Mucosa of descending colon (tissue), 3 donors: Measurements from ENCODE around the gene CTSC. TPM values are rescaled to one million over a fixed set of nuclear protein-coding genes. Genes with fewer than 3 reads are reported as not detected.

Experiments used
- ATAC-seq: fragments of 200-7000 bp; cut with Tn5 transposase; one replicate; pipeline ENCODE4 v1.9.1; 2020; ENCODE audit warnings: mild to moderate bottlenecking, moderate library complexity
- DNase-seq, 3 donors: peaks; one replicate each; pipeline ENCODE4 v3.0.0-alpha.2; 2020
- H3K36me3 ChIP-seq: fragments of 200-600 bp; one replicate; pipeline ENCODE4 v1.8.0; 2021; ENCODE audit warnings: low read depth, mild to moderate bottlenecking
- H3K4me1 ChIP-seq: fragments of 200-600 bp; one replicate; pipeline ENCODE4 v1.8.0; 2021; ENCODE audit warnings: low read depth, mild to moderate bottlenecking
- H3K4me3 ChIP-seq: fragments of 200-600 bp; one replicate; pipeline ENCODE4 v1.8.0; 2021; ENCODE audit warnings: mild to moderate bottlenecking
- H3K9me3 ChIP-seq: fragments of 200-600 bp; one replicate; pipeline ENCODE4 v1.8.0; 2021; ENCODE audit warnings: mild to moderate bottlenecking
- intact Hi-C, 2 donors: fragments of 100-400 bp; cut with DNase I in 1 of 2; cut with micrococcal nuclease in 1 of 2; formaldehyde crosslinking; loops; one replicate each; pipeline versions ENCODE4 v1.11.0 to v1.11.1; 2022; cut with DNase I, micrococcal nuclease
- total RNA-seq, 3 donors: library from RNA; stranded (reverse); fragmentation: NEBNext Ultra II Directional in 2 of 3; extraction: Animal tissue kit (Norgen Biotek cat#: 25700) in 2 of 3; gene quantifications; one replicate each; pipeline versions ENCODE4 v1.2.1 to v1.2.4, GENCODE V29; 2021 to 2023
- TF ChIP-seq, protein P1 (sequence below): fragments of 200-600 bp; IDR thresholded peaks from one replicate; pipeline ENCODE4 v1.8.0; 2022; ENCODE audit warnings: antibody characterized with exemption, mild to moderate bottlenecking
- donor health status: DM: no; HTN: no; CAD: no; lungs with moderate emphysema.
- donor health status: DM: no; HTN: no; CAD: no.
- donor health status: DM: no; HTN: yes; CAD: no.

Gene CTSC
- total RNA-seq, 3 donors from 2014 or later: 74.7 to 131 (median 82.3) TPM

DNA sequence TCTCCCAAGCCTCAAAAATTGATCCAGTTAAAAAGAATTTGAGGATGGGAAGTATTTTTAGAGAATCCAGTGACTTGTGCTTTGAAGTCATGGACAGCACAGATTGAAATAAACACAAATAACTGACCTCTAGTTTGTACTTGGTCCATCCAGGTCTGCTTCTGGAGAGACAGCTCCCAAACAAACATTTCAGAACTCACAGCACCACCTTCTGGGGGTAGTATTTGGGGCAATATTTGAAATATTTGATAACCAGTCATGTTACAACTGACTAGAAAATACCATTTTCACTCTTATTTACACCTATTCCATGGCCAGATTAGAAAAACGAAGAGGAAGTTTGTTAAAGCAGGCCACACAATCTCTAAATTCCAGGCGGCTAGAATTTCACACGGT lies 56.2 kb downstream of the CTSC start:
- no peaks in the 10 kb centered on the region for H3K36me3 ChIP-seq
- H3K4me1 ChIP-seq: no peaks in the 10 kb centered on the region
- H3K9me3 ChIP-seq: no peaks in the 10 kb centered on the region
- TF ChIP-seq, protein P1, sequence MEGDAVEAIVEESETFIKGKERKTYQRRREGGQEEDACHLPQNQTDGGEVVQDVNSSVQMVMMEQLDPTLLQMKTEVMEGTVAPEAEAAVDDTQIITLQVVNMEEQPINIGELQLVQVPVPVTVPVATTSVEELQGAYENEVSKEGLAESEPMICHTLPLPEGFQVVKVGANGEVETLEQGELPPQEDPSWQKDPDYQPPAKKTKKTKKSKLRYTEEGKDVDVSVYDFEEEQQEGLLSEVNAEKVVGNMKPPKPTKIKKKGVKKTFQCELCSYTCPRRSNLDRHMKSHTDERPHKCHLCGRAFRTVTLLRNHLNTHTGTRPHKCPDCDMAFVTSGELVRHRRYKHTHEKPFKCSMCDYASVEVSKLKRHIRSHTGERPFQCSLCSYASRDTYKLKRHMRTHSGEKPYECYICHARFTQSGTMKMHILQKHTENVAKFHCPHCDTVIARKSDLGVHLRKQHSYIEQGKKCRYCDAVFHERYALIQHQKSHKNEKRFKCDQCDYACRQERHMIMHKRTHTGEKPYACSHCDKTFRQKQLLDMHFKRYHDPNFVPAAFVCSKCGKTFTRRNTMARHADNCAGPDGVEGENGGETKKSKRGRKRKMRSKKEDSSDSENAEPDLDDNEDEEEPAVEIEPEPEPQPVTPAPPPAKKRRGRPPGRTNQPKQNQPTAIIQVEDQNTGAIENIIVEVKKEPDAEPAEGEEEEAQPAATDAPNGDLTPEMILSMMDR: no peak
- no peak for DNase-seq
- no peak for ATAC-seq
- no peak overlapping the region for H3K4me3 ChIP-seq
- intact Hi-C loops: no loop called here

DNA sequence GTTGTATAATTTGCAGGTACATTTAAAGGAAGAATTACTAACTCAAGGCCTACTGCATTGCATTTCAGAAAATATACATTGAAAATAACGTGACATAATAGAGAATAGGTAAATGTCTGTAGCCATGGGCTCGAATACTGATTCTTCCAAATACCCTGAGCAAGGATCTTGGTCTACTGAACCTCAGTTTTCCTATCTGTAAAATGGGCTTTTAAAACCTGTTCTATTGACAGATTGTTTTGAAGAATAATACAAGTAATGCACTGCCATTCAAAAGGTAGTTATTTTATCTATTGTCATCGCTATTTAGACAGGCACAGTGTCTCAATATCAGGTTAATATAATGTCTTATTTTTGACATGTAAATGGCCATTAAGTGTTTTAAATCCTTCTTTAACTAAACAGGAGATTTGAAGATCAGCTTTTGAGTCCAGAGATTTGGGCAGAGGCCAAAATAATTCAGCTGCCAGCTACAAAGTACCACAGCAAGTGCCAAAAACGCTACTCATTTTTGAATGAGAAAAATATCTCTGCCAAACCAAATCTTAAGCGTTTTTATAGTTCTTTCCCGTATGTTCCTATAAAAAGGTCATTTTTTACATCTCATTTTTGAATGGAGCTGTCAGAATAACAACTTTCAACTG lies 56.7 kb downstream of the CTSC start:
- intact Hi-C loops: no loop called here
- H3K9me3 ChIP-seq: no peaks in the 10 kb centered on the region
- no peak for DNase-seq
- H3K36me3 ChIP-seq: no peaks in the 10 kb centered on the region
- H3K4me3 ChIP-seq: no peak overlapping the region
- no peak for ATAC-seq
- TF ChIP-seq, protein P1: no peak
- no peaks in the 10 kb centered on the region for H3K4me1 ChIP-seq

DNA sequence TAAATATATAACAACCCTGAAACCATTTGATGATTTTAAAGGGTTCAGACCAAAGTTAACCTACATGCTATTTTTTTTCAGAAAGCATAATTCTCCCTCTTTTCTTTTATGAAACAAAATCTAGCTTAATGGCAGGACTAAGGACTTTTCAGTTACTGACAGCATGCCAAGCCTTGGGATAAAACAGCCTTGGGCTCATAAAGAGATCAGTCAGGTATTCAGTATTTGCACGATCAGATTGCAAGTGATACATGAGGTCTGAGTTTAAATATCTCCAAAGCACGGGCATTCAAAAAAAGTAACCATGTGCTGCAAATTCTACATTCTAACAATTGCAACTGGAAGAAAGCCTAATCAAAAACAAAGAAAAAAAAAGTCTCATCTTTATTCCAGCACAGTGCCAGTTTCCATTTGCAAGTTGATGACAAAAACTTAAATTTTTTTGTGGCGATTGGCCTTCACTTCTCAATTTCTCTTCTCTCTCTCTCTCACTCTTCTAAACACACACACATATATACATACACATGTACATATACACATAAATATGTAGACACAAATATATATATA lies 60.1 kb downstream of the CTSC start:
- H3K4me1 ChIP-seq: no peaks in the 10 kb centered on the region
- DNase-seq (no peak), ATAC-seq (no peak)
- H3K36me3 ChIP-seq: no peaks in the 10 kb centered on the region
- intact Hi-C loops: no loop called here
- no peak overlapping the region for H3K4me3 ChIP-seq
- TF ChIP-seq, protein P1: no peak
- no peaks in the 10 kb centered on the region for H3K9me3 ChIP-seq

DNA sequence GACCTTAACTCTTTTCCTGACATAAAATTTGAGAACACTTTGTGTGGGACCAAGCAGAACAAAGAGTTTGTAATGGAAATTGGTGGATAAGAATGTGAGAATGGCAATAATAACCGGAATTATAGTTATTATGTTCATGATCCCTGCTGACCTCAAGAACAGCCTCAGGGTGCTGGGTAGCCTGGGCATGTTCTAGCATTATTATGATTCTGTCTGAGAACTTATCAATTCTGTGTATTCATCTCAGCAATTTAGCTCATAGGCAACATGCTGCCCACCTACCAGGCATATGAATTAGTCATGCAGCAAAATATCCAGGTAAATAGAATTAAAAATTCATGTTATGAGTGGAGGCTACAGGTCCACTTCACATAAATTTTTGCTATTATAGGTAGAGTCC lies 61.9 kb downstream of the CTSC start:
- ATAC-seq (no peak), DNase-seq (no peak)
- Histone ChIP-seq H3K36me3 (no peaks in the 10 kb centered on the region), H3K9me3 (no peaks in the 10 kb centered on the region), H3K4me1 (no peaks in the 10 kb centered on the region), H3K4me3 (no peak overlapping the region)
- TF ChIP-seq, protein P1: no peak
- intact Hi-C loops: no loop called here

DNA sequence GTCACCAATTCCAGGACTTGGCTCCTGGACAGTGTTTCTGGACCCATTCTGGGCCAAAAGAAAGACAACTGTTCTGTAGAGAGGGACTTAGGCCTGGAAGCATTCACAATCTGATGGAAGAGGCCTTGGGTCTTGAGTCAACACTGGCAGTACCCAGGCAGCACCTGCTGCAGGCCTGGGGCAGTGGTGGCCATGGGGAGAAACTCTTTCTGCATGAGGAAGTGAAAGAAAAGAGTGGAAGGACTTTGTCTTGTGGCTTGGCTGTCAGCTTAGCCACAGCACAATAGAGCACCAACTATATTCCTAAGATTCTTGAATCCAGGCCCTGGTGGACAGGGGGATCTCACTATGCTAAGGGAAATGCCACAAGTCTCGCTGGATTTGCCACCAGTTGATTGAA lies 70.6 kb downstream of the CTSC start:
- ATAC-seq (no peak), DNase-seq (no peak)
- intact Hi-C loops: no loop called here
- TF ChIP-seq, protein P1: no peak
- H3K9me3 ChIP-seq: no peaks in the 10 kb centered on the region
- H3K4me3 ChIP-seq: no peak overlapping the region
- H3K4me1 ChIP-seq: no peaks in the 10 kb centered on the region
- H3K36me3 ChIP-seq: no peaks in the 10 kb centered on the region
